CD4-positive, alpha-beta T cell treated with Interleukin-6 at 100 ng/mL for 8 hours (primary cell): ENCODE data around the gene TOR1AIP1.
"Not testable (repeated sequence)": the region's sequence is repeated elsewhere in the genome, so short reads cannot be mapped to it uniquely, and the experiment has no call there.

ENCODE experiments used
- DNase-seq: peaks from one replicate; pipeline ENCODE4 v3.0.0-alpha.2; 2020; ENCODE audit warnings: mixed read lengths, low spot score

TOR1AIP1 gene

GRCh38 chr1:179937668-179938254, 55.7 kb downstream of the TOR1AIP1 start:
- DNase-seq: no peak

- DNase-seq: no peak
Observed at GRCh38 chr1:179938752-179939151, 56.7 kb downstream of the TOR1AIP1 start.

DNA sequence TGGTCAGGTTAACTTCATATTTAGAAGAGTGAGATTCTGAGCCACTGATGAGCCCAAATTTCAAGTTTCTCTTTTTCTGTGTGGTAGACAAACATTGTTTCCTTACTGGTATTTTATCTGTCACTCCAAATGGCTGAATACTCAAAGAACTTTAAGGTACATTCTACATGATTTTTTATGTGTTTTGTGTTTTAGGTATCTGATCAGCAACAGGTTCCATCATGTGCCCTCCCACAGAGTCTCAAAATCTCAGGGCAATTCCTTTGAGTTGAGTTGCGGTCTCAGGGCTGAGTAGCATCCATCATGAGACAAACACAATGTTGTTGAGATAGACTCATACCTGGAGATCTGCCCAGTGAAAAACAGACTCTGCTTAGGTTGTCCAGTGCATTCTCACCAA, 57.9 kb downstream of the TOR1AIP1 start:
- no peak for DNase-seq

DNA sequence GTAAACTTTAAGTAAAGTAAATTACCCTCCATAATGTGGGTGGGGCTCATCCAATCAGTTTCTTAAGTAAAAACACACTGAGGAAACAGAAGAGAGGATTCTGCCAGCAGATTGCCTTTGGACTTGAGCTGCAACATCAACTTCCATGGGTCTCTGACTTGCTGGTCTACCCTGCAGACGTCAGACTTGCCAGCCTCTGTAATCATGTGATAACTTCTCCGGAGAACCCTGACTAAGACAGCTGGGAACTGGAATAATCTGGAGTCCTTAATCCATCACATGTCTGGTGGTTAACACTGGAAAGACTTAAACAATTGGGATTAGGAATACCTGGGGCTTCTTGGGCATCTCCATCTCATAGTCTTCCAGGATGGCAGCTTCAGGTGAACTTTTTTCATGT, 59.4 kb downstream of the TOR1AIP1 start:
- no peak for DNase-seq

DNA sequence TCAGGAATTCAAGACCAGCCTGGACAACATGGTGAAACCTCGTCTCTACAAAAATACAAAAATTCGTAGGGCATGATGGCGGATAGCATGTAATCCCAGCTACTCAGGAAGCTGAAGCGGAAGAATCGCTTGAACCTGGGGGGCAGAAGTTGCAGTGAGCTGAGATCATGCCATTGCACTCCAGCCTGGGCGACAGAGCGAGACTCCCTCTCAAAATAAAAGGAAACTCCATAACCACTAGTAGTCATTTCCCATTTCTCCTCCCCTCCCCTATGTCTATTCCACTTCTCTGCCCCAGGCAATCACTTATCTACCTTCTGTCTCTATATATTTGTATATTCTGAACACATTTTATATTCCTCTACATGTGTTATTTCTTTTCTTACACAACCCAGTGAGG, 68.6 kb downstream of the TOR1AIP1 start:
- DNase-seq: no peak

DNA sequence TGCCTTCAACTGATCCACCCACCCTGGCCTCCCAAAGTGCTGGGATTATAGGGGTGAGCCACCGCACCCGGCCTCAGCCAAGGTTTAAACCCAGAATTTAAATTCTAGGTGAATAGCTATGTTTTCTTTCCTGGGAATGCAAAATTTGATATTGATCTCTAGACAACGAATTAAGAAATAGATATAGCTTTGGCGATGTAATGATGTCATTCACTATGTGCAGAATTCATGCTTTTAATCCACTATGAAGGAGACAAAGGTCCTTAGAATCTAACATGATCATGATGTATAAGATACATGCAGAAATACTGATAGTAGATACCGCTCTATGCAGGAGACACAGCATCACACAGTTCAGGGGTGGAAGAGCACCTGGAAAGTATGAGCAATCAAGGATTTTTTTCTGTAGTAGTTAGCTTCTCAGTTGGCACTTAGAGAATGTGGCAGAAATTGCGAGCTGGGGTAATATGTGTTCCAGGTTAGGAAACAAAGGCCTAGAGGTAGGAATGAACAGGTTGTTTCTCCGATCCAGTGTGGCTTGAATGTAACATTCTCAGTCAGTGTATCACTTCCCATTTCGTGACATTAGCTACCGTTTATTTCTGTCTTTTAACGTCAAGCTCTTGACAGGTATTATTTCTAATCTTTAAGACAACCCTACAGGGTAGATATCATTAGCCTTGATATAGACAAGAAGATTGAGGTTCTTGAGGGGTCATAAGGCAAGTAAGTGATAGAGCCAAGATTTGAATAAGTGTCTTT, 69.5 kb downstream of the TOR1AIP1 start:
- DNase-seq: no peak

DNA sequence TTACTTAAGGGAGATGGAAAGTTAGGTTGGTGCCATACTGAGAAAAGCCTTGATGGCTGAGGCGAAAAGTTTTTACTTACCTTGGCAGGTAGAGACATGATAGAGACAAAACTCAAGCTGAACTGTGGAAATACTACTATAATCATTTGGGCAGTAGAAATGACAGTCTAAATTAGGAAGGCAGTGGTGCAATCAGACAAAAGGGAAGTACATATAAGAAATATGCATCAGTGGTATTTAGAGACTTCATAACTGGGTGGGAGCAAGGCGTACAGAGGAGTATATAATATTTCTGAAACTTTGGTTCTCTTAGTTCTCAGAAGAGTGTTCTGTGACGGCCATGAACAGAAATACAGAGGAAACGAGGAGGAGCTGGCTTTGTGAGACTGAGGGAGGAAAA, 70.1 kb downstream of the TOR1AIP1 start:
- no peak for DNase-seq

DNA sequence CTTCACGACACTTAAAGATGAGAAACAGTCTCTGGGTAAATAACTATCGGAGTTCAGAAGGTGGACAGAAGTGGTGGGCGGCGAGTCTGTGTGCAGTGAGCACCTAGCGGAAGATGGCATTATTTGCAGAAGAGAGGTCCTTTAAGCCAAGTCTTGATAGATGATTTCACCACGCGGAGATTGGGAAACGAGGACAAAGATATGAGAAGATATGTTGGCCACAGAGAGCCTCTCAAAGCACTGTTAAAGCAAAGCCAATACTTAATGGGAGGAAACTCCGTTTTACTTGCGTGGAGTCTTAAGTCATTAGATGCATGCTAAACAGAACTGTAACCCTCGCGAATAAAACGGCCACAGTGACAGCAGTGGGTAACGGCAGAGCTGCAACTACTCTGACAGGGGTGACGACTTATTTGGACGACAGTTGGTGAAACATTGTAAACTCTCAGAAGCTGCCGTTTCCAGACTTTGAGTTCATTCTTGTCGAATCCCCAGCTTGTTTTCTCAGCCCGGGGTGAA, 71.9 kb downstream of the TOR1AIP1 start:
- no peak for DNase-seq

DNA sequence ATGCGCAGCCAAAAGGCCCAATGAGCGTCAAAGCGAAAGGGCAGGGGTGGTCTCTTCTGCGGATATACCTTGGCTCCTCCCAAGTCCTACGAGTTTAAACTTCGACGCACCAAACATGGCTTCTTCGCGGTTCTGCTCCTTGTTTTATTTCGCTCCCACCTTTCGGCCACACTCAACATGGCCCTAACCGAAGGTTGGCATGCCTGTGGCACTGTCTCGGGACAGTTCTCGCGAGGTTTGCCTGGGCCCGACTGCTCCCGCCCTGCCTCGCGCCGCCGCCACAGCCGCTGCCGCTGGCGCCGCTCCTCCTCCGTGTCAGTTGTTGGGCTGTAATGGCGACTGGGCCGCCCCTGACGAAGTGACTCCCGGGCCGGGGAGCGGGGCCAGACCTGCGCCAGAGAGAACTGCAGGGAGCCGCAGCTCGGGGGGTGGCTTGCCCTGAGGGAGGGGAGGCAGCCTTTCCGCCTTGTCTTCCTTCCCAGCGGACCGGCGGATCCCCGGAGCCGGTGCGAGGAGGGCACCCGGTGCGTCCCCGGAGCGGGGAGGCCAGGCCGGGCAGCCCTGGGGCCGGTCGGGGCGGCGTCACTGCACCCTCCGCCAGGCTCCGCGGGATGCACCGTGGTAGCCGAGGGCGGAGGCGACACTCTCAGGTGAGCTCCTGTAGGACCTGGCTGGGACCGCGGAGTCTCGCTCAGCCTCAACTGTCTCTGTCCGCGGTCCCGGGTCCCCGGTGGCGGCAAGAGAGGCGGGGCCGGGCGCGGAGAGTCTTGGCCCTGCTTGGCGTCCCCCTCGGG, 72.6 kb downstream of the TOR1AIP1 start, which contains the start of gene CEP350:
TSS of gene CEP350 (plus strand) at position 318 of the 794 bp plus-strand sequence. CDS start 31,372 bp downstream, outside the sequence.
- DNase-seq: peak; percentile 99

DNA sequence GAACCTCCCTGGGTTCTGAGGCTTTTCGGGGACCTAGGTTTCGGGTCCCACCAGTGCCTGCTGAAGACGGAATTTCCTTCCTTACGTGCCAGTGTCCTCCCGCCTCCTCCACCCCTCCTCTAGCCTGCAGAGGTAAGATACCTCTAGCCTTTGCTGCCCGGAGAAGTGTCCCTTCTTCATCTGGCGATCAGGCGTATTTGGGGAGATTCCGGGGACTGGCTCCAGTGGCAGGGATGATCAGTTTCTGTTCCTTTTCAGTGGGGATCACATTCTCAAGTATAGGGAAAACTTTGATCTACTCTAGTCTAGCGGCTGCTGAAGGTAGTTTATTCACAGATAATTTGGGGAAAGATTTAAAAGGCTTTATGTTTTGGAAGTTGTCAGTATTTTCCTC, 73.2 kb downstream of the TOR1AIP1 start:
- no peak for DNase-seq

DNA sequence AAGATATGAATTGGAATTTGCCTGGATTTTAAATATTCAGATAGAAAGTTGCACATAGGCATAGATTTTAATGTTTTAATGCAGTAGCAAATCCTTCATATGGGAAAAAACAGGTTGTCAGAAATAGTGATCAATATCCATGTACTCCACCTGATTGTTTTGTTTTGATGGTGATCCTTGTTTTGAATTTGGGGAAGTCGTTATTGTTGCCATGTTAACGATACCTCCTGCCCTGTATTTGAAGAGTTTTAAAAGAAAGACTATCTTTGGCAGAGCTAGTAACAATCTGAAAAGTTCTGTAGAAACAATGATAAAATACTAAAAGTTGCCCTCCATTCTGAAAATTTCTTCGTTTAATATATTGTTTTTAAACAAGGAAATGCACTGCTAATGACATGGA, 73.6 kb downstream of the TOR1AIP1 start:
- DNase-seq: no peak

GRCh38 chr1:179958359-179958758, 76.3 kb downstream of the TOR1AIP1 start:
- no peak for DNase-seq

- DNase-seq: not testable (repeated sequence)
Observed at GRCh38 chr1:179962168-179962567, 80.1 kb downstream of the TOR1AIP1 start.

GRCh38 chr1:179966551-179966950, 84.5 kb downstream of the TOR1AIP1 start:
- no peak for DNase-seq

- no peak for DNase-seq
Observed at GRCh38 chr1:179968284-179968993, 86.4 kb downstream of the TOR1AIP1 start.

DNA sequence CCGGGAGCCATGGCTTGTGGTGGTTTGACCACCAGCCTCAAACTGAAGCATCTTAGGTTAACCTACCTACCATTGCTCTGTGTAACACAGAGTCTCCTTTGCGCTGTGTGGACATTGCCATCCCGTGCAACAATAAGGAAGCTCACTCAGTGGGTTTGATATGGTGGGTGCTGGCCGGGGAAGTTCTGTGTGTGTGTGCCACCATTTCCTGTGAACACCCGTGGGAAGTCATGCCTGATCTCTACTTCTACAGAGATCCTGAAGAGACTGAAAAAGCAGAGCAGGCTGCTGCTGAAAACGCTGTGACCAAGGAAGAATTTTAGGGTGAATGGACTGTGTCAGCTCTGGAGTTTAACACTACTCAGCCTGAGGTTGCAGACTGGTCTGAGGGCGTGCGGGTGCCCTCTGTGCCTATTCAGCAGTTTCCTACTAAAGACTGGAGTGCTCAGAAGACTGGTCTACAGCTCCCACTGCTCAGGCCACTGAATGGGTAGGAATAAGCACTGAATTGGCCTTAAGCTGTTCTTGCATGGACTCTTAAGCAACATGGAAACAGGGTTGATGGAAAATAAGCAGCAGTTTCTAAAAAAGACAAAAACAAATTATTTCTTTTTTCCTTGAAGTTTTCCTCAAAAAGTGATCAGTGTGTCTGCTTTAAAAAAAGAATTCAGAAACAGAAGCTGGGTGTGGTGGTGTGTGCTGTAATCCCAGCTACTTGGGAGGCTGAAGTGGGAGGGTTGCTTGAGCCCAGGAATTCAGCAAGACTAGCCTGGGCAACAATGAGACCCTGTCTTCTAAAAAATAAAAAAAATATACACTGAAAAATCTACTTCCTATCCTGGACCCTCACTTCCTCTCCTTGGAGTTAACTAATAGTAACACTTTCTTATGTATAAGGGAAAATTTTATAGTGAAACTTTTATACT, 87.2 kb downstream of the TOR1AIP1 start:
- no peak for DNase-seq
